ENCODE data around the gene CHST5.
"Not testable (repeated sequence)": the region's sequence is repeated elsewhere in the genome, so short reads cannot be mapped to it uniquely, and the experiment has no call there.

CHST5 gene

GRCh38 chr16:75534560-75535205 is 1.2 kb downstream of the CHST5 start:
- Histone ChIP-seq H3K9ac (ENCODE audit: low read length in 5 of 5) (no peak overlapping the region), H3K4me1 (ENCODE audit: control insufficient read depth in 5 of 5, insufficient read depth in 5 of 5, low read length in 5 of 5) (no peaks in the 10 kb centered on the region), H3K27me3 (ENCODE audit: control insufficient read depth in 5 of 5, insufficient read depth in 4 of 5, low read length in 5 of 5) (peaks cover 0 to 3% (median 0%) of the 10 kb centered on the region in 5 donors), H3K36me3 (ENCODE audit: control insufficient read depth in 5 of 5, insufficient read depth in 5 of 5, low read length in 5 of 5) (no peaks in the 10 kb centered on the region), H3K4me3 (ENCODE audit: low read depth in 1 of 5, low read length in 5 of 5) (no peak overlapping the region), H3K27ac (ENCODE audit: low read depth, low read length) (no peak overlapping the region), H3K9me3 (ENCODE audit: control insufficient read depth in 5 of 5, low read length in 5 of 5) (no peaks in the 10 kb centered on the region)

- no peaks in the 10 kb centered on the region for H3K9me3 ChIP-seq (ENCODE audit: control insufficient read depth in 5 of 5, low read length in 5 of 5)
- H3K4me3 ChIP-seq (ENCODE audit: low read depth in 1 of 5, low read length in 5 of 5): no peak overlapping the region
- no peaks in the 10 kb centered on the region for H3K36me3 ChIP-seq (ENCODE audit: control insufficient read depth in 5 of 5, insufficient read depth in 5 of 5, low read length in 5 of 5)
- no peak overlapping the region for H3K27ac ChIP-seq (ENCODE audit: low read depth, low read length)
- peaks cover 0 to 3% (median 0%) of the 10 kb centered on the region in 5 donors for H3K27me3 ChIP-seq (ENCODE audit: control insufficient read depth in 5 of 5, insufficient read depth in 4 of 5, low read length in 5 of 5)
- H3K9ac ChIP-seq (ENCODE audit: low read length in 5 of 5): no peak overlapping the region
- no peaks in the 10 kb centered on the region for H3K4me1 ChIP-seq (ENCODE audit: control insufficient read depth in 5 of 5, insufficient read depth in 5 of 5, low read length in 5 of 5)
Observed at GRCh38 chr16:75532791-75533190, 3.1 kb downstream of the CHST5 start.

GRCh38 chr16:75532142-75532765 is 3.7 kb downstream of the CHST5 start:
- Histone ChIP-seq H3K27me3 (ENCODE audit: control insufficient read depth in 5 of 5, insufficient read depth in 4 of 5, low read length in 5 of 5) (peaks cover 0 to 3% (median 0%) of the 10 kb centered on the region in 5 donors), H3K9ac (ENCODE audit: low read length in 5 of 5) (no peak overlapping the region), H3K36me3 (ENCODE audit: control insufficient read depth in 5 of 5, insufficient read depth in 5 of 5, low read length in 5 of 5) (no peaks in the 10 kb centered on the region), H3K4me3 (ENCODE audit: low read depth in 1 of 5, low read length in 5 of 5) (no peak overlapping the region), H3K4me1 (ENCODE audit: control insufficient read depth in 5 of 5, insufficient read depth in 5 of 5, low read length in 5 of 5) (no peaks in the 10 kb centered on the region), H3K27ac (ENCODE audit: low read depth, low read length) (no peak overlapping the region), H3K9me3 (ENCODE audit: control insufficient read depth in 5 of 5, low read length in 5 of 5) (no peaks in the 10 kb centered on the region)

GRCh38 chr16:75529959-75530358 is 5.9 kb downstream of the CHST5 start:
- H3K27me3 ChIP-seq (ENCODE audit: control insufficient read depth in 5 of 5, insufficient read depth in 4 of 5, low read length in 5 of 5): peaks cover 0 to 2% (median 0%) of the 10 kb centered on the region in 5 donors
- H3K4me3 ChIP-seq (ENCODE audit: low read depth in 1 of 5, low read length in 5 of 5): no peak overlapping the region
- no peak overlapping the region for H3K9ac ChIP-seq (ENCODE audit: low read length in 5 of 5)
- no peak overlapping the region for H3K27ac ChIP-seq (ENCODE audit: low read depth, low read length)
- H3K9me3 ChIP-seq (ENCODE audit: control insufficient read depth in 5 of 5, low read length in 5 of 5): no peaks in the 10 kb centered on the region
- H3K4me1 ChIP-seq (ENCODE audit: control insufficient read depth in 5 of 5, insufficient read depth in 5 of 5, low read length in 5 of 5): no peaks in the 10 kb centered on the region
- H3K36me3 ChIP-seq (ENCODE audit: control insufficient read depth in 5 of 5, insufficient read depth in 5 of 5, low read length in 5 of 5): no peaks in the 10 kb centered on the region

GRCh38 chr16:75529056-75529905 is 6.6 kb downstream of the CHST5 start:
- H3K9ac ChIP-seq (ENCODE audit: low read length in 5 of 5): no peak overlapping the region
- H3K4me3 ChIP-seq (ENCODE audit: low read depth in 1 of 5, low read length in 5 of 5): no peak overlapping the region
- H3K27ac ChIP-seq (ENCODE audit: low read depth, low read length): no peak overlapping the region

GRCh38 chr16:75527825-75528299 is 8.0 kb downstream of the CHST5 start:
- no peak overlapping the region for H3K27ac ChIP-seq (ENCODE audit: low read depth, low read length)
- no peaks in the 10 kb centered on the region for H3K36me3 ChIP-seq (ENCODE audit: control insufficient read depth in 5 of 5, insufficient read depth in 5 of 5, low read length in 5 of 5)
- no peak overlapping the region for H3K9ac ChIP-seq (ENCODE audit: low read length in 5 of 5)
- H3K4me1 ChIP-seq (ENCODE audit: control insufficient read depth in 5 of 5, insufficient read depth in 5 of 5, low read length in 5 of 5): no peaks in the 10 kb centered on the region
- H3K4me3 ChIP-seq (ENCODE audit: low read depth in 1 of 5, low read length in 5 of 5): no peak overlapping the region
- no peaks in the 10 kb centered on the region for H3K9me3 ChIP-seq (ENCODE audit: control insufficient read depth in 5 of 5, low read length in 5 of 5)
- no peaks in the 10 kb centered on the region for H3K27me3 ChIP-seq (ENCODE audit: control insufficient read depth in 5 of 5, insufficient read depth in 4 of 5, low read length in 5 of 5)

More at GRCh38 chr16:75529056-75529905, 6.6 kb downstream of the CHST5 start:
- no peaks in the 10 kb centered on the region for H3K4me1 ChIP-seq (ENCODE audit: control insufficient read depth in 5 of 5, insufficient read depth in 5 of 5, low read length in 5 of 5)
- H3K27me3 ChIP-seq (ENCODE audit: control insufficient read depth in 5 of 5, insufficient read depth in 4 of 5, low read length in 5 of 5): no peaks in the 10 kb centered on the region
- H3K9me3 ChIP-seq (ENCODE audit: control insufficient read depth in 5 of 5, low read length in 5 of 5): no peaks in the 10 kb centered on the region
- no peaks in the 10 kb centered on the region for H3K36me3 ChIP-seq (ENCODE audit: control insufficient read depth in 5 of 5, insufficient read depth in 5 of 5, low read length in 5 of 5)

- Histone ChIP-seq H3K27ac (ENCODE audit: low read depth, low read length) (no peak overlapping the region), H3K4me1 (ENCODE audit: control insufficient read depth in 5 of 5, insufficient read depth in 5 of 5, low read length in 5 of 5) (no peaks in the 10 kb centered on the region), H3K36me3 (ENCODE audit: control insufficient read depth in 5 of 5, insufficient read depth in 5 of 5, low read length in 5 of 5) (no peaks in the 10 kb centered on the region), H3K9ac (ENCODE audit: low read length in 5 of 5) (no peak overlapping the region), H3K27me3 (ENCODE audit: control insufficient read depth in 5 of 5, insufficient read depth in 4 of 5, low read length in 5 of 5) (no peaks in the 10 kb centered on the region), H3K4me3 (ENCODE audit: low read depth in 1 of 5, low read length in 5 of 5) (no peak overlapping the region), H3K9me3 (ENCODE audit: control insufficient read depth in 5 of 5, low read length in 5 of 5) (no peaks in the 10 kb centered on the region)
Observed at GRCh38 chr16:75526032-75526790, 9.7 kb downstream of the CHST5 start.

GRCh38 chr16:75519175-75519574 is 16.7 kb downstream of the CHST5 start:
- no peaks in the 10 kb centered on the region for H3K27me3 ChIP-seq (ENCODE audit: control insufficient read depth in 5 of 5, insufficient read depth in 4 of 5, low read length in 5 of 5)
- no peak overlapping the region for H3K27ac ChIP-seq (ENCODE audit: low read depth, low read length)
- peaks cover 0 to 10% (median 8%) of the 10 kb centered on the region in 5 donors for H3K4me1 ChIP-seq (ENCODE audit: control insufficient read depth in 5 of 5, insufficient read depth in 5 of 5, low read length in 5 of 5)
- no peak overlapping the region for H3K9ac ChIP-seq (ENCODE audit: low read length in 5 of 5)
- no peak overlapping the region for H3K4me3 ChIP-seq (ENCODE audit: low read depth in 1 of 5, low read length in 5 of 5)
- no peaks in the 10 kb centered on the region for H3K36me3 ChIP-seq (ENCODE audit: control insufficient read depth in 5 of 5, insufficient read depth in 5 of 5, low read length in 5 of 5)
- no peaks in the 10 kb centered on the region for H3K9me3 ChIP-seq (ENCODE audit: control insufficient read depth in 5 of 5, low read length in 5 of 5)

GRCh38 chr16:75516189-75516966 is 19.5 kb downstream of the CHST5 start:
- H3K4me1 ChIP-seq (ENCODE audit: control insufficient read depth in 5 of 5, insufficient read depth in 5 of 5, low read length in 5 of 5); H3K9me3 ChIP-seq (ENCODE audit: control insufficient read depth in 5 of 5, low read length in 5 of 5); H3K36me3 ChIP-seq (ENCODE audit: control insufficient read depth in 5 of 5, insufficient read depth in 5 of 5, low read length in 5 of 5); H3K27me3 ChIP-seq (ENCODE audit: control insufficient read depth in 5 of 5, insufficient read depth in 4 of 5, low read length in 5 of 5): not testable (repeated sequence)
- Histone ChIP-seq H3K27ac (ENCODE audit: low read depth, low read length) (peak overlapping the region; percentile 72), H3K9ac (ENCODE audit: low read length in 5 of 5) (peak overlapping the region in 4 of 5 donors; percentile 83 to 91 (median 86)), H3K4me3 (ENCODE audit: low read depth in 1 of 5, low read length in 5 of 5) (peak overlapping the region; percentile 67 to 90 (median 78))

Data from subcutaneous abdominal adipose tissue (tissue), 5 donors.